CD4-positive, alpha-beta T cell (primary cell): ENCODE measurements around the gene NLRP10. TPM values are rescaled to one million over a fixed set of nuclear protein-coding genes. Genes with fewer than 3 reads are reported as not detected.

Experiments used
- ATAC-seq: fragments of 200-7000 bp; cut with Tn5 transposase; one replicate; pipeline ENCODE4 v1.10.0; 2022; ENCODE audit warnings: mild to moderate bottlenecking; ENCODE audit not compliant: poor library complexity
- CTCF ChIA-PET: fragments of 350-600 bp; sonication (Branson Sonifier 250); formaldehyde crosslinking; loops from one replicate; lab custom pipeline; 2021; ENCODE audit warnings: antibody characterized with exemption, inconsistent platforms; lab: Charles Lee
- POLR2A ChIA-PET: fragments of 350-600 bp; sonication (Branson Sonifier 250); formaldehyde crosslinking; loops from one replicate; lab custom pipeline; 2021; ENCODE audit warnings: antibody characterized with exemption, inconsistent platforms; lab: Charles Lee
- DNase-seq, 14 experiments: peaks; one replicate each; pipeline ENCODE4 v3.0.0-alpha.2; 2013 to 2020; ENCODE audit warnings: mixed read lengths in 2 of 14
- H3K27ac ChIP-seq, 2 donors: one replicate each; pipeline versions ENCODE4 v1.5.1 to v1.7.0; 2013; ENCODE audit warnings: low read length in 2 of 2, low read depth in 1 of 2, mild to moderate bottlenecking in 1 of 2
- H3K27me3 ChIP-seq, 2 experiments: 1 replicate in 1 of 2; 2 replicates in 1 of 2; pipeline versions ENCODE4 v1.6.1 to v1.7.0; 2013; ENCODE audit warnings: low read length in 2 of 2, control low read depth in 1 of 2, mild to moderate bottlenecking in 1 of 2, moderate library complexity in 1 of 2; ENCODE audit not compliant: insufficient read depth in 2 of 2, control insufficient read depth in 1 of 2
- H3K36me3 ChIP-seq: one replicate; pipeline ENCODE4 v1.6.1; 2013; ENCODE audit warnings: low read length, control low read depth; ENCODE audit not compliant: insufficient read depth
- H3K4me1 ChIP-seq: one replicate; pipeline ENCODE4 v1.6.1; 2013; ENCODE audit warnings: low read length, control low read depth; ENCODE audit not compliant: insufficient read depth
- H3K4me3 ChIP-seq: one replicate; pipeline ENCODE4 v1.5.1; 2013; ENCODE audit warnings: mild to moderate bottlenecking, low read length, moderate library complexity
- H3K9me3 ChIP-seq, 2 experiments: 1 replicate in 1 of 2; 2 replicates in 1 of 2; pipeline versions ENCODE4 v1.6.1 to v1.7.0; 2013; ENCODE audit warnings: low read length in 2 of 2, mild to moderate bottlenecking in 2 of 2, control low read depth in 1 of 2, moderate library complexity in 1 of 2; ENCODE audit not compliant: control insufficient read depth in 1 of 2, insufficient read depth in 1 of 2
- H3K27ac Mint-ChIP-seq: one replicate; pipeline ENCODE4 v1.8.0; 2020; ENCODE audit warnings: mixed read lengths
- H3K27me3 Mint-ChIP-seq: one replicate; pipeline ENCODE4 v1.8.0; 2021; ENCODE audit warnings: mixed read lengths
- H3K36me3 Mint-ChIP-seq: one replicate; pipeline ENCODE4 v1.8.0; 2021; ENCODE audit warnings: low read depth, mixed read lengths
- H3K4me1 Mint-ChIP-seq: one replicate; pipeline ENCODE4 v1.8.0; 2021; ENCODE audit warnings: low read depth, mixed read lengths
- H3K4me3 Mint-ChIP-seq: one replicate; pipeline ENCODE4 v1.8.0; 2020; ENCODE audit warnings: mild to moderate bottlenecking, mixed read lengths
- H3K9me3 Mint-ChIP-seq: one replicate; pipeline ENCODE4 v1.8.0; 2020; ENCODE audit warnings: mixed read lengths
- CTCF ChIP-seq: fragments of 200-600 bp; IDR thresholded peaks from one replicate; pipeline ENCODE4 v1.8.0; 2022; ENCODE audit warnings: antibody characterized with exemption, mild to moderate bottlenecking
- intact Hi-C, 2 experiments: fragments of 100-400 bp; cut with DNase I in 1 of 2; cut with micrococcal nuclease in 1 of 2; formaldehyde crosslinking; loops; one replicate each; pipeline versions ENCODE4 v1.15.1 to v1.9.0; 2023 to 2025; cut with DNase I, micrococcal nuclease
- total RNA-seq, 174 experiments: library from RNA in 2 of 174; stranded (reverse) in 2 of 174; gene quantifications; one replicate each; pipeline ENCODE4 v1.2.3 and lab custom pipeline; 2021 to 2026

The NLRP10 gene
- total RNA-seq, 2 experiments from 2014 or later = not detected

DNA sequence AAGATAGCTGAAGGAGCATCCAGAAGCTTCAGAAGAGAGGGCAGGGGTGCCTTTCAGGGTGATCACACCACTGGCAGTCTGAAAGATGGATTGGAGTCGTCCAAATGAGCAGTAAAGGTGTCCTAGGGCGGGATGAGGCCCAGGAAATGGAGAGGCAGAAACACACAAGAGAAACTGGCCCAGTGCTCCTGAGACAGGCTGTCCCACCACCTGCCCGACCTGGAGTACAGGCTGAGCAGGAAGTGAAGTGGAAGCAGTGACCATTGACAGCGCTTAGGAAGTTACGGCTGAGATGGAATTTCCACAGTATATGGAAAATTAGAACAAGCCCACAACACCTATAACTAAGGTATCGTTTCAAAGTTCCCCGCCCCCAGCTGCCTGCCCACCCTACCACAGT is 37.9 kb upstream of the NLRP10 start:
- ATAC-seq (no peak), DNase-seq (no peak)
- H3K27ac Mint-ChIP-seq = no peak overlapping the region
- H3K4me1 Mint-ChIP-seq = no peaks in the 10 kb centered on the region
- peaks cover under 1% of the 10 kb centered on the region for H3K27me3 Mint-ChIP-seq
- POLR2A ChIA-PET = interaction anchor here (1.4 kb wide), 1 partner anchor 16 kb away, joined by 3 read pairs; the partner anchor contains the start of gene EIF3F
- CTCF ChIA-PET = interaction anchor here (1.5 kb wide), 1 partner anchor 9 kb away, joined by 3 read pairs; no protein-coding TSS in a partner anchor
- H3K27ac ChIP-seq = no peak overlapping the region
- no peaks in the 10 kb centered on the region for H3K27me3 ChIP-seq
- H3K4me1 ChIP-seq = no peaks in the 10 kb centered on the region
- no peak for TF ChIP-seq CTCF
- H3K9me3 ChIP-seq = no peaks in the 10 kb centered on the region
- peaks cover 26% of the 10 kb centered on the region for H3K36me3 Mint-ChIP-seq
- intact Hi-C loops = loop anchor here in 1 of 2 experiments (10.0 kb wide), 1 partner anchor 562 kb away; no protein-coding TSS in a partner anchor
- no peak overlapping the region for H3K4me3 ChIP-seq
- no peak overlapping the region for H3K4me3 Mint-ChIP-seq
- H3K9me3 Mint-ChIP-seq = no peaks in the 10 kb centered on the region
- H3K36me3 ChIP-seq = peaks cover 20% of the 10 kb centered on the region

DNA sequence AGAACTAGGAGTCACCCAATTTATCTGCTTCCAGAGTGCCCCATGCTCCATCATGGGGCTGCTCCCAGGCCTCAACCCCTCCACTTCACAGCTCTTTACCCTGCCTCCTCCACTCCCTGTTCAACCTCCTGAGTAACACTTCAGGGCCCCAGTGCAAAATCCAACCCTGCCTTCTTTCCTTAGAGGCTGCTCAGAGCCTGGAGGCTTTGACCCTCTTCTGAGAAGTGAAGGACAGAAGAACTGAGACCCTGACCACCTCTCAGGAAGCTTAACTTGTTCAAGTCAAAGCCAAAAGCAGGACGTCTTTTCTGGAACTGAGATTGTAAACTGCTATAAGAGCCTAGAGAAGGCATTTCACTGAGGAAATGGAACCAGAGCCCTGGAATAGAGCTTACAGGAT is 37.4 kb upstream of the NLRP10 start:
- Histone ChIP-seq H3K36me3 (peaks cover 25% of the 10 kb centered on the region), H3K9me3 (no peaks in the 10 kb centered on the region), H3K27ac (no peak overlapping the region), H3K4me1 (no peaks in the 10 kb centered on the region), H3K27me3 (no peaks in the 10 kb centered on the region), H3K4me3 (no peak overlapping the region)
- H3K36me3 Mint-ChIP-seq = peaks cover 31% of the 10 kb centered on the region
- ChIA-PET CTCF (interaction anchor here (1.5 kb wide), 1 partner anchor 10 kb away, joined by 3 read pairs; no protein-coding TSS in a partner anchor), POLR2A (interaction anchor here (1.4 kb wide), 1 partner anchor 16 kb away, joined by 3 read pairs; the partner anchor contains the start of gene EIF3F)
- TF ChIP-seq CTCF = no peak
- no peak overlapping the region for H3K27ac Mint-ChIP-seq
- no peaks in the 10 kb centered on the region for H3K4me1 Mint-ChIP-seq
- ATAC-seq = no peak
- DNase-seq = no peak
- H3K27me3 Mint-ChIP-seq = no peaks in the 10 kb centered on the region
- no peak overlapping the region for H3K4me3 Mint-ChIP-seq
- H3K9me3 Mint-ChIP-seq = no peaks in the 10 kb centered on the region
- intact Hi-C loops = loop anchor here in 1 of 2 experiments (10.0 kb wide), 1 partner anchor 562 kb away; no protein-coding TSS in a partner anchor

GRCh38 chr11:8000390-8000789 is 35.1 kb upstream of the NLRP10 start:
- intact Hi-C loops = loop anchor here in 1 of 2 experiments (10.0 kb wide), 1 partner anchor 564 kb away; no protein-coding TSS in a partner anchor
- ATAC-seq = no peak
- CTCF ChIA-PET = no interaction called here

More at GRCh38 chr11:8000390-8000789, 35.1 kb upstream of the NLRP10 start:
- no peaks in the 10 kb centered on the region for H3K4me1 ChIP-seq
- Mint-ChIP-seq H3K4me1 (peaks cover 1% of the 10 kb centered on the region), H3K27me3 (no peaks in the 10 kb centered on the region), H3K36me3 (peaks cover 54% of the 10 kb centered on the region), H3K27ac (no peak overlapping the region), H3K4me3 (no peak overlapping the region), H3K9me3 (no peaks in the 10 kb centered on the region)
- POLR2A ChIA-PET = interaction anchor here (1.5 kb wide), 1 partner anchor 13 kb away, joined by 3 read pairs; the partner anchor contains the start of gene EIF3F
- no peak overlapping the region for H3K27ac ChIP-seq
- no peak overlapping the region for H3K4me3 ChIP-seq
- peaks cover 48% of the 10 kb centered on the region for H3K36me3 ChIP-seq
- no peaks in the 10 kb centered on the region for H3K9me3 ChIP-seq
- H3K27me3 ChIP-seq = no peaks in the 10 kb centered on the region
- no peak for TF ChIP-seq CTCF
- DNase-seq = no peak
